GM21576 (cell line): ENCODE results near the gene NOP16.
A peak's percentile ranks its signal among the peaks of the same experiment; 100 is the strongest.

Source experiments
- ATAC-seq: cut with Tn5 transposase; IDR thresholded peaks from one replicate; pipeline ENCODE4 v1.9.1; 2021; ENCODE audit warnings: mild to moderate bottlenecking, moderate library complexity; ENCODE audit not compliant: unreplicated experiment

NOP16 gene, protein sequence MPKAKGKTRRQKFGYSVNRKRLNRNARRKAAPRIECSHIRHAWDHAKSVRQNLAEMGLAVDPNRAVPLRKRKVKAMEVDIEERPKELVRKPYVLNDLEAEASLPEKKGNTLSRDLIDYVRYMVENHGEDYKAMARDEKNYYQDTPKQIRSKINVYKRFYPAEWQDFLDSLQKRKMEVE

DNA sequence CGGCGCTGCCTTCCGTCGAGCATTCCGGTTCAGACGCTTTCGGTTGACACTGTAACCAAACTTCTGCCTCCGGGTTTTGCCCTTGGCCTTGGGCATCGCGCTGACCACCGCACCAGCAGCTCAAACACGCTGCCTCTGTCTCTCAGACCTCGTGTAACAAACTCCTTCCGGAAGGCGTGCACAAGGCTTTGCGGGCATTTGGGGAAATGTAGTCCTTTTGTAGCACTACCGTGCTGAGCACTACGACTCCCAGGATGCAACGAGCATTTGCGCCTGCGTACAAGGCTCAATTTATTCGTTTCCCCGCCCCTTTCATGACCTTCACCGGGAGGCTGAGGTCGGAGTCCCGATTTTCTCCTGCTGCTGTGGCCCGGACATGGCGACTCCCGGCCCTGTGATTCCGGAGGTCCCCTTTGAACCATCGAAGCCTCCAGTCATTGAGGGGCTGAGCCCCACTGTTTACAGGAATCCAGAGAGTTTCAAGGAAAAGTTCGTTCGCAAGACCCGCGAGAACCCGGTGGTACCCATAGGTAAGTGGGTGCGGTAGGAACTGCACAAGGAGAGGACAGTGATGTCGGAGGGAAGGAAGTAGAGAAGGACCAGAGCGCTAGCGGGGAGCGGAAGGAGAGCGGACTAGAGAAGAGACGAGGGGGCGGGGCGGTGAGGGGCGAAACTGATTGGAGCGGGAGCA, at the start of gene NOP16, which contains the start of gene HIGD2A:
TSS of gene NOP16 (minus strand) at position 155 of the 691 bp plus-strand sequence. CDS start at position 96, 59 bp downstream.
TSS of gene HIGD2A (plus strand) at position 308 of the 691 bp plus-strand sequence. CDS start at position 377, 69 bp downstream.
- ATAC-seq = peak; percentile 84

DNA sequence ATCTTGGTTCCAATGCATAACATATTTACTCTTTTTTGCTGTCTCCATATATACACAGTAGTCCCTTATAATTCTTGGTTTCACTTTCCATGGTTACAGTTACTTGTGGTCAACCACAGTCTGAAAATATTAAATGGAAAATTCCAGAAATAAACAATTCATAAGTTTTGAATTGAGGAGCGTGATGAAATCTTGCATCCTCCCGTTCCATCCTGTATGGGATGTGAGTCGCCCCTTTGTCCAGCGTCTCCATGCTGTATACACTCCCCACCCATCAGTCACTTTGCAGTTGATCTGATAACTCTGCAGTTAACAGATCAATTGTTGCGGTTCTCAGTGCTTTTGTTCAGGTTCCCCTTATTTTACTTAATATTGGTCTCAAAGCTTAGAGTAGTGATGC, 48.3 kb upstream of the NOP16 start:
- ATAC-seq = no peak

DNA sequence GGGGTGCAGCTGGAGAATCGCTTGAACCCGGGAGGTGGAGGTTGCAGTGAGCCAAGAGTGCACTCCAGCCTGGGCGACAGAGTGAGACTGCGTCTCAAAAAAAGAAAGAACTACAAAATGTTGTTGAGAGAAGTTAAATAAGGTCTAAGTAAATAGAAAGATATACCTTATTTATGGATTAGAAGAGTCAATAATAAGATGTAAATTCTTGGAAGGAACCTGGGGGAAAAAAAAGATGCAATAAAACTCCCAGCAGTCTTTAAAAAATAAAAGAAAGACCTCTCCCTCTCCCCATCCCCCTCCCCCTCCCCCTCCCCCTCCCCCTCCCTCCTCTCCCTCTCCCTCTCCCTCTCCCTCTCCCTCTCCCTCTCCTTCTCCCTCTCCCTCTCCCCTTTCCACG, 44.3 kb upstream of the NOP16 start:
- ATAC-seq = no peak

DNA sequence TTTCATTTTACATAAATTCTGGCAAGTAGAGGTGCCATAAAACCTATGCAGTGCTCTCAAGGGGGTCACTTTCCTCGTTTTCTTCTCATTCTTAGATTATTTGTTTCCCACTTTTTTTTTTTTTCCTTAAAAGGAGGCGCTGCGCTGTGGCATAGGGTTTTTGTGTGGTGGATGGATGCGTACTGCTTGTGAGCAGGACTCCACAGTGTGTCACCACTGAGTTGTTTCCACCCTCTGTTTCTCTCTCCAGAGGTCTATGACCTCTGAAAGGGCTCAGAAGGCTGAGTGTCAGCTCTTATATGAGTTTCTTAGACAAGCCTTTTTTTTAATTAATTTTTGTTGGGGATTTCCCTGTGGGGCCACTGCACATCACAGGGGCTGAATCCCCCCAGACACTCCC, 41.6 kb upstream of the NOP16 start:
- no peak for ATAC-seq

DNA sequence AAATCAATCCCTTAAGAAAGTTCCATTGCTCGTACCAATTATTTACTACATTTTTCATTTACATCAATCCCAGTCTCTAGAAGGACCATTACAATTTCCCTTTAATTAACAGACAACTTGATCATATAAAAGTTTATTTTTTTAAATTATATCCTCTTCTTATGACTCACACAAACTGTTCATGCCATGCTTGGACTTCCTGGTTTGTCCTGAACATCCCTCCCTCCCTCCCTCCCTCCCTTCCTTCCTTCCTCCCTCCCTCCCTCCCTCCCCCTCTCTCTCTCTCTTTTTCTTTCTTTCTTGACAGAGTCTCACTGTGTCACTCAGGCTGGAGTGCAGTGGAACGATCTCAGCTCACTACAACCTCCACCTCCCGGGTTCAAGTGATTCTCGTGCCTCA, 39.6 kb upstream of the NOP16 start:
- ATAC-seq = no peak

DNA sequence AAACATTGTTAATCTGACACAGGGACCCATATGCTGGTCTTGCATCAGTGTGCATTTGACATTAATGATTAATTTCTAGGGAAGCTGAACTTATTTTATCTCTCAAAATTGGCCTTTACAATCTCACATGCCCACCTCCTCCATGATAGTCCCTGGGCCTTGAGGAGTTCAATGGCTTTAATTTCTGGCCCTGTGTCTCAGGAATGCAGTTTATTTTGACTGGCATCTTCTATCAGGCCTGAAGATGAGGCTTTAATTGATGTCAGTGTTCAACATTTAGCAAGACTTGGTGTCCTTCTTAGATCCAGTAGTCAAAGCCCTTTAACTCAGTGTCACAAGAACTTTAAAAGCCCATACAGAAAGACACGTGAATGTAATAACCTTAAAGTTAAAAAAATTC, 38.5 kb upstream of the NOP16 start:
- no peak for ATAC-seq

DNA sequence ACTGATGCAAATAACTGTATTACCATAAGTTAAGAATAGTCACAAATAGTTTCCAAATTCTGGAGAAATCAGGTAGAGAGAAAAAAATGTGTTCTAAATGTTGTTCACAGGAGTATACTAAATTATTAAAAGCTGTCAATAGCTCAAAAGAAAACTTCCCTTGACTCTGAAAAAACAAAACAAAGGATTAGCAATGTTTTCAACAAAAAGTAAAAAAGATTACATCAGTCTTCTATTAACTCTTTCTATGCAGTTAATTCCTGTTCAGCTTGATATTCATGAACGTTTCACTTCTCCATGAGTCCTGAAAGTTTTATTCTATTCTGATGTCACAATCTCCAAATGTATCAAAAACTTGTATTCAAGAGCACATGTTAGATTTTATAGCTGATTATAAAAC, 37.4 kb upstream of the NOP16 start:
- no peak for ATAC-seq

DNA sequence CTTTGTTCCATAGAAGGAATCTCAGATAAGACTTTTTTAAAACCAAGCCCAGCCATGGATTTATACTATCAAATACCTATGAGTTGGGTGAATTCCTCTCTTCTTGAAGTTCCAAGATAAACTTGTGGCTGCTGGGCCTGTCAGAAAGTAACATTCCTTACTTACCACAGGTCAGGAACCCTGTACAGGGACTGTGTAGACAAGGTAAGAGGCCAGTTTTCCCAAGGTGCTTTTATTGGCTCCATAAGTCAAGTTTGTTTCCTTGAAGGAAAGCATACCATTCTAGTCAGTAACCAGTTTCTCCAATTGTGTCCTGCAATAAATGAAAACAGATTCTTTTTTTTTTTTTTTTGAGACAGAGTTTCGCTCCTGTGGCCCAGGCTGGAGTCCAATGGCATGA, 36.7 kb upstream of the NOP16 start:
- ATAC-seq = no peak

DNA sequence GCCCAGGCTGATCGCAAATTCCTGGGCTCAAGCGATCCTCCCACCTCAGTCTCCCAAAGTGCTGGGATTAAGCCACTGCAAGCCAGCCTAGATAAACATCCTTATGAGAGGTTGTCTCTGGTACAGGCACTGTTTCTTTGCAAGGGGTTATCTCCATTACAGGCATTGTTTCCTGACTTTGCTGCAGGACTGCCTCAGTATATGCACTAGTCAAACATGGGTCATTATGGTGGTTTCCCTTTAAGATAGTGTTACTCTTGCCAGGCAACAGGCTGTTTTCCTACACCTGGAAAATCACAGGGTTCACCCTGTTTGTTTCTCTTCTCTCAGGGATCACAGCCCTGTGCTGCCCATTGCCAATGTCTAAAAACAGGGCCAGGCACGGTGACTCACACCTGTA, 35.8 kb upstream of the NOP16 start:
- no peak for ATAC-seq

DNA sequence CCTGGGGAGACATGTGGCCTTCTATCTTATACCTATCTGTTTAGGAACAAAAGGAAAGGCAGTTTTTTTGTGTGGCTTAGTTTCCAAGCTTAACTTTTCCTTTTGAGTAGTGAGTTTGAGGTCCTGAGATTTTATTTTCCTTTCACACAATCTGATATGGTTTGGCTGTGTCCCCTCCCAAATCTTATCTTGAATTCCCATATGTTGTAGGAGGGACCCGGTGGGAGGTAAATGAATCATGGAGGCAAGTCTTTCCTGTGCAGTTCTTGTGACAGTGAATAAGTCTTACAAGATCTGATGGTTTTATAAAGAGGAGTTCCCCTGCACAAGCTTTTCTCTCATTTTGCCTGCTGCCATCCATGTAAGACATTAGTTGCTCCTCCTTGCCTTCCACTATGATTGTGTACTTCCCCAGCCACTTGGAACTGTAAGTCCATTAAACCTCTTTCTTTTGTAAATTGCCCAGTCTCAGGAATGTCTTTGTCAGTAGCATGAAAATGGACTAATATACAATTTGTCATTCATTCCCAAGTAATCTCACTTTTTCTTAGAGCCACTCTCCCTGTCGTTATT, 32.7 kb upstream of the NOP16 start:
- no peak for ATAC-seq

DNA sequence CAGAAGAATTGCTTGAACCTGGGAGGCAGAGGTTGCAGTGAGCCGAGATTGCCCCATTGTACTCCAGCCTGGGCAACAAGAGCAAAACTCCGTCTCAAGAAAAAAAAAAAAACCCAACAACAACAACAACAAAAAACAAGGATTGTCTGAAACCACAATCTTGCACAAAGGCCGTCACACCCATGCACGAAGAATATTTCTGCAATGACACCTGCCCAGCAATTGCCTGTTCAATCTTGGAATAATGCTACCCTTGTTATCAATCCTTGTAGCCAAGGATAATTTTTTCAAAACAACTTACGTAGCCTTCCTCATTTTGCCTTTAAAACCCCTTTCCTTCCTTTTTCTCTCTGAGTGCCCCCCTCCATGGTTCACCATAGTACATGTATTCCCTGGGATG, 31.7 kb upstream of the NOP16 start:
- no peak for ATAC-seq

DNA sequence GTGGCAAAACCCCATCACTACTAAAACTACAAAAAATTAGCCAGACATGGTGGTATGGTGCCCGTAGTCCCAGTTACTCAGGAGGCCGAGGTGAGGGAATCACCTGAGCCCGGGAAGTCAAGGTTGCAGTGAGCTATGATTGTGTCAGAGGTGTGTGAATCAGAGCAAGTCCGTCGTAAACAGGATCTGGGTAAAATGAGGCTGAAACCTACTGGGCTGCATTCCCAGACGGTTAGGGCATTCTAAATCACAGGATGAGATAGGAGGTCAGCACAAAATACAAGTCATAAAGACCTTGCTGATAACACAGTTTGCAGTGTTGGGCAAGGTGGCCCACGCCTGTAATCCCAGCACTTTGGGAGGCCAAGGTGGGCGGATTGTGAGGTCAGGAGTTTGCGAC, 29.9 kb upstream of the NOP16 start:
- ATAC-seq = no peak

DNA sequence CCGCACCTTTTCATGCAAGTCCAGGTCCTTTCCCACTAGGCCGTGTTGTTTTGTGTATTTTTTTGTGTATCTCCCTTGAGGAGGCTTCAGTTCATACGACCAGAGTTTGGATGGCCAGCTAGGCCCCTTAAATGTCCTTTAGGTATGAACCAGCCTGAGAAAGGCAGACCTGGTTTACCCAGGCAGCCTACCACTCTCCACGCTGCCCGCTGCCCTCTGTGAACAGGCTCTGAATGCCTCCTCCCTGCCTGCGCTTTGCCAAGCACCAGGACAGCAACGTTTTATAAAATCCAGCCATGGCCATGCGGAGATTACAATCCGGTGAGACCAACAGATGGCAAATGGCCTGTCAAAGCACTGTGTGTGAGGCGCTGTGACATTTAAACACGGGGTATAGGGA, 28.6 kb upstream of the NOP16 start:
- no peak for ATAC-seq

DNA sequence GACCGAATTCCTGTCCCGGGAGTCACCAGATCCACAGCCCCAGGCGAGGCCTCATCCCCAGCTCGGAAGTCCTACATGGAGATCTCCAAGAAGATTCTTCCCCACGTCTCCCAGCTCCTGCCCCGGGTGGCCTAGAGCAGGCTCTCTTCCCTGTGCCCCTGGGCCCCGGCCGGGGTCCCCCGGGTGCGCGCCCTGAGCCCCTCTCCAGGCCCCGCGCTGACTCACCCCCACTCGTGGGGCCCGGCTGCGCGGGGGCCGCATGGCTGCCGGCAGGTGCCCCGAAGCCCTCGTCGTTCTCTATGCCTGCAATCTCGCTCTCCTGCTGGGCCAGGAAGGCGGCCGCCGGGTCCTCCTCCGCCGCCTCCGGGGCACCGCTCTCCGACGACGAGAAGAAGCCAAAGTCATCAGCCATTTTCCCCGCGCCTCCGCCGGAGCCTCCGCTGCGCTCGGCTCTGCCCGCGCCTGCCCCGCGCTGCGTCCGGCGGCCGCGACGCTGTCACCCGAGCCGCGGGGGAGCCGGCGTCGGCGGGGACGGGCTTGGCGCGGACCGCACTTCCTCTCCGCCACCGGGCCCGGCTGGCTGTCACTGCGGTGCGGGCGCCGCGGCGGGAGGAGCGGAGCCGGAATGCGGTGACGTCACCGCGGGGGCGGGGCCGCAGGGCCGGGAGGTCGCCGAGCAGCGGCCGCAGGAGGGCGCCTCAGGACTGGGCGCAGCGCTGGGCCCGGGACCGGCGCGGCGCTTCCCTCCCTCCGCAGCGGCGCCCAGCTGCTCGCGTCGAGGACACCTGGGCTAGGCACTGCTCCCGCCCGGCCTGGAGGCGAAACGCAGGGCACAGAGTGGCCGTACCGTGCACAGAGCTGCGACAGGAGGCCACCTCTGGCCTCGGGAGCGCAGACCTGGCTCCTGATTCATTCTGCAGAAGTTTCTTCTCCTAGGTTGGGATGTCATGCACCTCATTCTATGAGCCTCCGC, 27.8 kb upstream of the NOP16 start, which contains the start of gene CLTB:
TSS of gene CLTB (minus strand) at position 588 of the 973 bp plus-strand sequence. CDS start at position 412, 176 bp downstream.
- ATAC-seq = peak; percentile 92

DNA sequence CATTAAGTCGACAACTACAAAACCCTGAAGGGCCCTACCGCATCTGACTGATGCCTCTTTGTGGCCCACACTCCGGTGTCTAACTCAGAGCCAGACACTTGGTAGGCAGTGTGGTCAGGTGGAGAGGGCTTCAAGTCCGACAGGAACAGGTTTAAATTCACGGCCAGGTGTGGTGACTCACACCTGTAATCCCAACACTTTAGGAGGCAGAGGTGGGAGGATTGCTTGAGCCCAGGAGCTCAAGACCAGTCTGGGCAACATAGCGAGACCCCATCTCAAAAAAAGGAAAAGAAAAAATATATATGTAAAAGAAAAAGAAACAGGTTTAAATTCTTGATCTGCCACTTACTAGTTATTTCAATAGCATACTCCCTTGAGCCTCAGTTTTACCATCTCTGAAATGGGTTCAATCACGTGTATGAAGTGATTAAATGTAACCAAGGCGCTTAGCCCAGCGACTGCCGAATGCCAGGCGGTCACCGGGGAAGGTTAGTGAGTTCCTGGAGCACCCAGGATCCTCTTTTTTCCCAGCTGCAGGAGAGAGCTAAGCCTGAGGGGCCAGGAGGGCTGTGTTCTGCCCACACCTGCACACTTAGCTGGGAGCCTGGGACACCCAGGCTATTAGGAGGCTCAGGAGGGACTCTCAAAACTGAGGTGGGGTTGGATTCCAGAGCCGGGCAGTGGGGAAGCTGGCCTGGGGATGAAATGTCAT, 27.0 kb upstream of the NOP16 start:
- no peak for ATAC-seq

DNA sequence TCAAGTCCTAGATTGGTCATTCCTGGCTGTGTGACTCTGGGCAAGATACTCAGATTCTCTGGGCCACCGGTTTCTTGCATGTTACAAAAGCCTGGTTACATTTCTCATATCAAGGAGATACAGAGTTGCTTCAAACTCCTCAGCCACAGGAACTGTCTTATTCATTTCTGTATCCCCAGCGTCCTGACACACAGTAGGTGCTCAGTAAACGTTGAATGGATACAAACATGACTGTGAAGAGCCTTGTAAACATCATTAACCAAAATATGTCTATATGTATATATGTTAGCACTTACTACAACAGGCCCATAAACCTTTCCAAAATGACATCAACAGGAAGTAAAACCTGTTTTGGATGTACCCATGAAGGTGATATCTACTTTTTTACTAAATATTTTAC, 26.3 kb upstream of the NOP16 start:
- no peak for ATAC-seq

DNA sequence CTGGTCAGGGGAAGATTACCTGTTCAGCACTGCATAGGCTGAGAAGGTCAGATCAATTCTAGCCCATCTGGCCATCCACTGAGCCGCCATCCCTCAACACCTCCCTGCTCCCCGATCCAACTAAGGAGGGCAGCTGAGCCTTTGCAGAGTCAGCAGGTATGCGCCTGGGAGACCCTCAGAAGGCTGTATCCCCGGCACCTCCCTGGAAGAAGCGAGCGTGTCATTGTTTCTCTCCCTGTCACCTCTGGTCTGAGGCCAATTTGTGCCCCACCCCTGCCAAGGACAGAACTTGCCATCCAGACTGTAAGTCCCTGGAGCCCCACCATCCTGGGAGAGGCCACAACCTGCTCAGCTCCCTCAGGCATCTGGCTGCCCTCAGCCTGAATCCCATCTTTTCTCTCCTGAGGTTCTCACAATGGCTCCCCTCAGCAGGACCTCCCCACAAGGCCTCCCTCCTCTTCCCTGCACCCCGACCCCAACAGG, 25.4 kb upstream of the NOP16 start:
- ATAC-seq = no peak

DNA sequence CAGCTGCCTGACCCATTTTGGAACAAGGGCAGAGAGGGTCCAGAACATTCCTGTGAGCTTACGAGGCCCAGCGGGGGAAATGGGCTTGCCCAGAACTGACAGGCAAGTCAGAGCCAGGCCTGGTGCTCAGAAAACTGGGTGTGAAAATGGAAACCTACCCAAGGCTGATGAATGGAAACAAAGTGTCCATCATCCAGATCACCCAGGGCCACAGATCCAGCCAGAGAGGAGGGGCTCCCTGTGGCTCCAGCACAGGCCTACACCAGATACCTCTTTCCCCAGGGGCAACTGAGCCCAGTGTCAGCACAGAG, 24.8 kb upstream of the NOP16 start:
- ATAC-seq = no peak

DNA sequence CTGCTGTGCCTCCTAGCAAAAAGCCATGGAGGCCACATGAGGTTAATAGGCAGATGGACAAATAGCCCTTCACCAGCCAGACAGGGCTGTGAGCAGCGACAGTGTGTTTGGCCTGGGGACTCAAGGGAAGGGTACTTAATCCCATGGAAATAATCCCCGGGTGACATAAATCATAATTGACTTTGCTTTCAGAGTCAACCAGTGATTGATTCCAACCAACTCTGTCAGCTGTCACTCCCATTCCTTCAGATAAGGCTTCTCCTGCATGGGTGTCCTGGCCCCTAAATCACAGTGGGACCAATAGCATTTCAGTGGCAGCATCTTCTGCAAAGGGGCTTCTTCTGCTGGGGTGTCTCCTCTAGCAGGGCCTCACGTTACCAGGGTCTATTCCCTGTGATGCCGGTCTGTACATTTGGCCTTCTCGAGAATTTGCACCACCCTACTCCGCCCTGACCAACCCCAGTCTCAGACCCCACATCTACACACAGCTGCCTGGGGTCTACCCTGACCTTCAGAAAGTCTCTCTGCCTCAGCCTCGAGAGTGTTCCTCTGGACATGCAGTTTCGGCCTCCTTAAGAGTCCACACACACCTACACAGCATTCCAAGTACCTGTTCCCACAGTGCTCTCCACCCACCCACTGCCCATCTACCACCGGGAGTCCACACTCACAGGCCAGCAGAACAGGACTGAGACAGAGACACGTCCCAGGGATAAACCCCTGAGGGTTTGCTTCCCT, 24.3 kb upstream of the NOP16 start:
- ATAC-seq = no peak
